Mucosa of rectum (tissue), 2 donors: ENCODE data around the gene AGPAT3.

Experiments
- H3K27ac ChIP-seq, 2 donors: one replicate each; pipeline ENCODE4 v1.7.0; 2013; ENCODE audit warnings: inconsistent platforms in 2 of 2, low read depth in 2 of 2, low read length in 2 of 2
- H3K27me3 ChIP-seq, 2 donors: one replicate each; pipeline ENCODE4 v1.7.0; 2013; ENCODE audit warnings: low read length in 2 of 2; ENCODE audit not compliant: control insufficient read depth in 2 of 2, insufficient read depth in 2 of 2
- H3K36me3 ChIP-seq, 2 donors: one replicate each; pipeline ENCODE4 v1.7.0; 2013; ENCODE audit warnings: low read length in 2 of 2; ENCODE audit not compliant: control insufficient read depth in 2 of 2, insufficient read depth in 2 of 2
- H3K4me1 ChIP-seq, 2 donors: one replicate each; pipeline ENCODE4 v1.7.0; 2013; ENCODE audit warnings: low read length in 2 of 2, mild to moderate bottlenecking in 1 of 2; ENCODE audit not compliant: control insufficient read depth in 2 of 2, insufficient read depth in 2 of 2
- H3K4me3 ChIP-seq, 2 donors: one replicate each; pipeline ENCODE4 v1.7.0; 2013; ENCODE audit warnings: low read length in 2 of 2
- H3K9ac ChIP-seq, 2 donors: one replicate each; pipeline ENCODE4 v1.7.0; 2013; ENCODE audit warnings: low read length in 2 of 2, low read depth in 1 of 2, mild to moderate bottlenecking in 1 of 2
- H3K9me3 ChIP-seq, 2 donors: one replicate each; pipeline ENCODE4 v1.7.0; 2013; ENCODE audit warnings: low read length in 2 of 2; ENCODE audit not compliant: control insufficient read depth in 2 of 2
- donor health status: healthy.
- donor health status: Normal muscosa, but diverticular disease.

The AGPAT3 gene

GRCh38 chr21:43992121-43992520 lies 127.1 kb downstream of the AGPAT3 start:
- H3K27me3 ChIP-seq: peaks cover 0 to 3% of the 10 kb centered on the region in 2 donors
- H3K36me3 ChIP-seq: no peaks in the 10 kb centered on the region
- H3K27ac ChIP-seq: no peak overlapping the region
- no peak overlapping the region for H3K9ac ChIP-seq
- H3K4me3 ChIP-seq: no peak overlapping the region
- no peaks in the 10 kb centered on the region for H3K4me1 ChIP-seq
- no peaks in the 10 kb centered on the region for H3K9me3 ChIP-seq

DNA sequence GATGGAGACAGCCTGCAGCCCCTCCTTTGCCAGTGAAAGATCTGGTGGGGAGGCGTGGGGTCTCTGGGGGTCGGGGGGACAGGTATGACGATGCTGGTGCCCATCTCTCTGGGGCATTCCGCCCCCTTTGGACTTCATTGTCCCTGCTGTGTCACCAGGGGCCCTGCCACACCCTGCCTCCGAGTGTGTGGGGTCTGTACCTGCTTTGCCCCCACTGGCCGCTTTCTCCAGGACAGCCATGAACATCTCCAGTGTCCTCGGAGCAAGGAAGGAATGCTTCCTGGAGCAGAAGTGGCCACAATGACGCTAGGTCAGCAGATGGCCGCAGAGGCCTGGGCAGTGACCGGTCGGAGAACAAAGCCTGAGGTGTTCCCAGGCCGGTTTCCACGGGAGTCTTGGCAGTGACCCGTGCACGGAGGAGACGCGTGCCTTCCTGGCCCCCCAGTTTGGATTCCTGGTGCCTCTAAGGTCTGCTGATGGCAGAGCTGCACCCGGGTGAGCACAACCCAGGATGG lies 128.5 kb downstream of the AGPAT3 start:
- no peaks in the 10 kb centered on the region for H3K4me1 ChIP-seq
- H3K27ac ChIP-seq: no peak overlapping the region
- no peak overlapping the region for H3K4me3 ChIP-seq
- H3K9me3 ChIP-seq: no peaks in the 10 kb centered on the region
- no peak overlapping the region for H3K9ac ChIP-seq
- H3K27me3 ChIP-seq: peaks cover 0 to 3% of the 10 kb centered on the region in 2 donors
- no peaks in the 10 kb centered on the region for H3K36me3 ChIP-seq

DNA sequence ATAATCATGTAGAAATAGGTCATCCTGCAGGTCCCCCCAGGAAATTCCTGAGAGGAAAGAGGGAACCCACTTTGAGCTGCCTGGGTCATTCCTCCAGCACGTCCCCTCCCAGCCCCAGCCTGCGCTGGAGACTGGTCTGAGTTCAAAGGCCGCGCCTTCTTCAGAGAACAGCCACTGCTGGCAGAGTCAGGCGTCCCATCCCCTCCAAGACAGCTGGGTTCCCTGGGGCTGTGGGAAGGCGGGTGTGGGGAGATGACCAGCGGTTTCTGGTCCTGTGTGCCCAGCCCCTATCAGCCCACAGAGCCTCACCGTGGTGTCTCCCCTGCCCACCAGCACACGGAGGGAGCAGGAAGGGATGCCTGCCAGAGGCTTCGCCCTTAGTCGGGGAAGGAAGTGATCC lies 129.1 kb downstream of the AGPAT3 start:
- Histone ChIP-seq H3K27me3 (peaks cover 0 to 3% of the 10 kb centered on the region in 2 donors), H3K27ac (no peak overlapping the region), H3K9me3 (no peaks in the 10 kb centered on the region), H3K4me3 (no peak overlapping the region), H3K36me3 (no peaks in the 10 kb centered on the region), H3K4me1 (no peaks in the 10 kb centered on the region), H3K9ac (no peak overlapping the region)

GRCh38 chr21:43994646-43995045 lies 129.6 kb downstream of the AGPAT3 start:
- no peaks in the 10 kb centered on the region for H3K4me1 ChIP-seq
- peaks cover 0 to 5% of the 10 kb centered on the region in 2 donors for H3K27me3 ChIP-seq
- no peaks in the 10 kb centered on the region for H3K9me3 ChIP-seq
- H3K9ac ChIP-seq: no peak overlapping the region
- no peaks in the 10 kb centered on the region for H3K36me3 ChIP-seq
- no peak overlapping the region for H3K4me3 ChIP-seq
- no peak overlapping the region for H3K27ac ChIP-seq

GRCh38 chr21:43995521-43996105 lies 130.6 kb downstream of the AGPAT3 start:
- H3K27me3 ChIP-seq: peaks cover 0 to 5% of the 10 kb centered on the region in 2 donors
- H3K27ac ChIP-seq: no peak overlapping the region
- no peak overlapping the region for H3K4me3 ChIP-seq
- no peaks in the 10 kb centered on the region for H3K4me1 ChIP-seq
- no peaks in the 10 kb centered on the region for H3K36me3 ChIP-seq
- no peaks in the 10 kb centered on the region for H3K9me3 ChIP-seq
- H3K9ac ChIP-seq: no peak overlapping the region

DNA sequence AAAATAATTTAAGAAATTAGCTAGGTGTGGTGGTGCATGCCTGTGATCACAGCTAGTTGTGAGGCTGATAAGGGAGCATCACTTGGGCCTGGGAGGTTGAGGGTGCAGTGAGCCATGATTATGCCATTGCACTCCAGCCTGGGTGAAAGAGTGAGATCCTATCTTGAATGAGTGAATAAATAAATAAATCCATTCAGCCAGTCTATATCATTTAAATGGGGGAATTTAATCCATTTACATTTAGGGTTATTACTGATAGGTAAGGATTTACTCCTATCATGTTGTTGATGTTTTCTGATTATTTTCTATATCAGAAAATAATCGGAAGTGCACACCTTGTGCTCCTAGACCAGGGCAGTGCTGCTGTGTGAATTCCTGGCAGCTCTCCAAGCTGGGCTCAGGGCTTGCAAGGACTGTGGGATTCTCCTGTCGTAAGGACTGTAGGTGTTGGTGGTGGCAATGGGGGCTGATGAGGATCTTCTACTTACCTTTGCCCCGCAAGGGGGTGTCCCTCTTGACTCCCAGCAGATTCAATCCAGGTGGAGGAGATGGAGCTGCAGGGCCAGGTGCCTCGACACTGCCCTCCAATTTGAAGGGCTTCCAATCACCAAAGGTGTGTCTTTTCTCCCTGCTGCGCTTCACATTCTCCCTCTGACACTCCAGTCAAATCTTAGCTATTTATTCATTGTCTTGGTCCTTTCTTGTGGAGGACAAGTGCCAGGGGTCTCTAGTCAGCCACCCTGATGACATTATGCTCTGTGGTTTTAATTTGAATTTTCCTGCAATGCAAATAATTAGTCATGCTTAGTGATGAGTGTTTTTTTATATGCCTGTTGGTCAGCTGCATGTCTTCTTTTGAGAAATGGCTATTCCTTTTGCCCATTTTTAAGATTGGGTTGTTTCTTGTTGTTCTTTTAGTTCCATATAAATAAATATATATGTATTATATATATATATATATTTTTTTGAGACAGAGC lies 133.0 kb downstream of the AGPAT3 start:
- no peak overlapping the region for H3K27ac ChIP-seq

DNA sequence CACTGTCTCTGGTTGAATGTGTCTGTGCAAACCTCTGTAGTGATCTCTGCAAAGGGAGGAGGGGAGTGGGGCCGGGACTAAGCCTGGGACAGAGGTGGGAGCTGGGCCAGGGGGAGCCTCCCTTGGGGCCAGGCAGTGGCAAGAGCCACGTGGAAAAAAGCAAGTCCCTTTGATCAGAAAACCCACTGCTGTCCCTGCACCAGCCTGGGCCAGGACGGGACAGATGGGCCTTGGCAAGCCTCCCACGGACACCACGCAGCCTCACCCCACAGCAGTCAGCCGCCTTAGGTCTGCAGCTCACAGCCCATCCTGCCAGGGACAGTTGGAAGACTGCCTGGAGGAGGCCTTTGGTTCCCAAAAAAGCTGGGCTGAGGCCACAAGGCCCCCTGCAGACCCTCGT lies 135.3 kb downstream of the AGPAT3 start:
- Histone ChIP-seq H3K4me3 (no peak overlapping the region), H3K9me3 (no peaks in the 10 kb centered on the region), H3K4me1 (no peaks in the 10 kb centered on the region), H3K27me3 (peaks cover 0 to 5% of the 10 kb centered on the region in 2 donors), H3K27ac (no peak overlapping the region), H3K36me3 (no peaks in the 10 kb centered on the region), H3K9ac (no peak overlapping the region)

More for the DNA sequence above, 133.0 kb downstream of the AGPAT3 start:
- Histone ChIP-seq H3K9ac (no peak overlapping the region), H3K4me3 (no peak overlapping the region), H3K27me3 (peaks cover 0 to 5% of the 10 kb centered on the region in 2 donors), H3K9me3 (no peaks in the 10 kb centered on the region), H3K4me1 (no peaks in the 10 kb centered on the region), H3K36me3 (no peaks in the 10 kb centered on the region)

DNA sequence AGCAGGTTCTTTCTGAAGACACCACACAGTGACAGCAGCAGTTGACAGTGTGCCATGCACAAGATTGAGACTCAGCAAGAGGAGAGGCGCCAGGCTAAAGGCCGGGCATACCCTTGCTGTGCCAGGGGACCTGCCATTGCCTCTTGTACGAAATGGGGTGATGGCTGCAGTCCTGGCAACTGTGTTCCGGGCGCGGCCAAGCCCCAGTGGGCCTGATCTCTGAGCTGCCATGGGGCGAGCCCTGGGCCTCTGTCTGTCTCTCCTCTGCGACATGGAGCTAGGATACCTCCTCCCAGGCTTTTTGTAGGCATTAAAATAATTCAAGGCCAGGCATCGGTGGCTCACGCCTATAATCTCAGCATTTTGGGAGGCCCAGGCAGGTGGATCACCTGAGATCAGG lies 137.5 kb downstream of the AGPAT3 start:
- Histone ChIP-seq H3K4me1 (no peaks in the 10 kb centered on the region), H3K9ac (no peak overlapping the region), H3K27me3 (peaks cover 0 to 3% of the 10 kb centered on the region in 2 donors), H3K27ac (no peak overlapping the region), H3K4me3 (no peak overlapping the region), H3K9me3 (no peaks in the 10 kb centered on the region), H3K36me3 (no peaks in the 10 kb centered on the region)

- Histone ChIP-seq H3K36me3 (no peaks in the 10 kb centered on the region), H3K27me3 (peaks cover 0 to 3% of the 10 kb centered on the region in 2 donors), H3K4me1 (no peaks in the 10 kb centered on the region), H3K27ac (no peak overlapping the region), H3K9ac (no peak overlapping the region), H3K9me3 (no peaks in the 10 kb centered on the region), H3K4me3 (no peak overlapping the region)
Observed at GRCh38 chr21:44003307-44003966, 138.4 kb downstream of the AGPAT3 start.

DNA sequence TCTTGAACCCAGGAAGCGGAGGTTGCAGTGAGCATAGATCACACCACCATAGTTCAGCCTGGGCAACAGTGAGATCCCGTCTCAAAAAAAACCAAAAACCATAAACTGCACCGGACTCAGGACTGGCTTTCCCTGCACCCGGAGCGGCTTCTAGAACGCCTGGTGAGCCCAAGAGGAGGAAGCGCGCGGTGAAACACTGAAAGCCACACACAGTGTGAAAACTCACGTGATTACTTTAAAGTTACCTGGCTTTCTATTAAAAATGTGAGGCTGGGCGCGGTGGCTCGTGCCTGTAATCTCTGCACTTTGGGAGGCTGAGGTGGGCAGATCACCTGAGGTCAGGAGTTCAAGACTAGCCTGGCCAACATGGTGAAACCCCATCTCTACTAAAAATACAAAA lies 140.0 kb downstream of the AGPAT3 start:
- no peak overlapping the region for H3K27ac ChIP-seq
- H3K4me3 ChIP-seq: no peak overlapping the region
- no peak overlapping the region for H3K9ac ChIP-seq
- H3K9me3 ChIP-seq: no peaks in the 10 kb centered on the region
- H3K4me1 ChIP-seq: no peaks in the 10 kb centered on the region
- no peaks in the 10 kb centered on the region for H3K27me3 ChIP-seq
- H3K36me3 ChIP-seq: no peaks in the 10 kb centered on the region
